ENCODE results near the gene GIMAP4.
"Not testable (repeated sequence)": the region's sequence is repeated elsewhere in the genome, so short reads cannot be mapped to it uniquely, and the experiment has no call there.

The GIMAP4 gene

GRCh38 chr7:150580638-150581394 is 13.6 kb downstream of the GIMAP4 start:
- no peak for DNase-seq (ENCODE audit: low read depth in 2 of 2)

GRCh38 chr7:150585199-150585598 is 18.0 kb downstream of the GIMAP4 start:
- DNase-seq (ENCODE audit: low read depth in 2 of 2): no peak

DNA sequence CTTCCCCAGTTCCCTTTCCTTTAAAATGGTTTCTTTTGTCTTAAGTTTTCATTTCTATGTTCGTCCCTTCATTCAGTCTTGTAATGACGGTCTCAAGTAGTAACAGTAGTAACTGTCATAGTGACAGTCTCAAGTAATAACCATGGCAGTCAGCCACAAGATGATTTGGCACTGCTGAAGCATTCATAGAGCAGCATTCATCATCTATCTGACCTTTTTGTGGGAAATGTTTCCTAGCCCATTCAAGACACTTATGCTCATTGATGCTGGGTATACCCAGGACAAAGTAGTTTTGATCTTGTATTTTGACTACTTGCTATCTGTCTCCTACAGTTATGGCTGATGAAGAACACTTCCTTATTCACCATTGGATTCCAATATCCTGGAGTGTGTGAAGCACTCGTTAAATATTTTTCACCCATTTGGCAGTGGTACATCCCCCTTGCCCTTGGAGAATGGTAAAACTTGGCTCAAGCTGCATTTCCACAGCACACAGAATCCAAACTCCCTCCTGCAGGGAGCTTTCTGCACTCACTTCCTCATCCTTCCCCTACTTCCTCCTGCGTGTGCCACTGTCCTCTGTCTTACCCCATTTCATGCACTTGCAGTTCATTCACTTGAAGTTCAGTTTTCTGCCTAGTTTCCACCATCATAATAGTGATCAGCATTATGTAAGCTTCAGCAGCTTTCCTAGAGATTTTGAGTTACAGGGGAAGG is 19.0 kb downstream of the GIMAP4 start:
- no peak for DNase-seq (ENCODE audit: low read depth in 2 of 2)

GRCh38 chr7:150586785-150587152 is 19.6 kb downstream of the GIMAP4 start:
- no peak for DNase-seq (ENCODE audit: low read depth in 2 of 2)

- DNase-seq (ENCODE audit: low read depth in 2 of 2): no peak
Observed at GRCh38 chr7:150587551-150587950, 20.4 kb downstream of the GIMAP4 start.

DNA sequence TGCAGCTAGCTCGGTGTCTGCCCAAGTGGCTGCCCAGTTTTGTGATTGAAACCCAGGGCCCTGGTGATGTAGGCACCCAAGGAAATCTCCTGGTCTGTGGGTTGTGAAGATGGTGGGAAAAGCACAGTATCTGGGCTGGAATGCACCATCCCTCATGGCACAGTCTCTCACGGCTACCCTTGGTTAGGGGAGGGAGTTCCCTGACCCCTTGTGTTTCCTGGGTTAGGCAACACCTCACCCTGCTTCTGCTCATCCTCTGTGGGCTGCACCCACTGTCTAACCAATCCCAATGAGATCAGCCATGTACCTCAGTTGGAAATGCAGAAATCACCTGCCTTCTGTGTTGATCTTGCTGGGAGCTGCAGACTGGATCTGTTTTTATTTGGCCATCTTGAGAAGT is 27.6 kb downstream of the GIMAP4 start:
- no peak for DNase-seq (ENCODE audit: low read depth in 2 of 2)

GRCh38 chr7:150595361-150595760 is 28.2 kb downstream of the GIMAP4 start:
- no peak for DNase-seq (ENCODE audit: low read depth in 2 of 2)

- DNase-seq (ENCODE audit: low read depth in 2 of 2): not testable (repeated sequence)
Observed at GRCh38 chr7:150603600-150603999, 36.4 kb downstream of the GIMAP4 start.

DNA sequence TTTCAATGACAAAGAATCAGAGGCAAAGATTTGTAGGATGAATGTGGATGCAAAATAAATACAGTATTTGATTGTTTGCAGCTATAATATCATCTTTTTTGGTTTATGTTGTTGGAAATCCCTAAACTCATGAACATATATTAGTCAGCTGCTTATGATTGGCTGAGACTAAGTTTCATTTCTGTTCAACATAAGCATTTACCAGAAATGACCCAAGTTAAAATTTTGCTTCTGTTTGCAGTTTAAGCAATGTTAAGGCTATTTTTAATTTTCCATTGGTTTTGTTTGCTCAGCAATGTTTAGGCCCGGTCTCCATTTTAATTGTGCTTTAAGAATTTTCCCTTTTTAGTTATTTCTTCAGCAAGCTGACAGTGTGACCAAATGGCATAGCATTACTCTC is 43.0 kb downstream of the GIMAP4 start:
- DNase-seq (ENCODE audit: low read depth in 2 of 2): no peak

DNA sequence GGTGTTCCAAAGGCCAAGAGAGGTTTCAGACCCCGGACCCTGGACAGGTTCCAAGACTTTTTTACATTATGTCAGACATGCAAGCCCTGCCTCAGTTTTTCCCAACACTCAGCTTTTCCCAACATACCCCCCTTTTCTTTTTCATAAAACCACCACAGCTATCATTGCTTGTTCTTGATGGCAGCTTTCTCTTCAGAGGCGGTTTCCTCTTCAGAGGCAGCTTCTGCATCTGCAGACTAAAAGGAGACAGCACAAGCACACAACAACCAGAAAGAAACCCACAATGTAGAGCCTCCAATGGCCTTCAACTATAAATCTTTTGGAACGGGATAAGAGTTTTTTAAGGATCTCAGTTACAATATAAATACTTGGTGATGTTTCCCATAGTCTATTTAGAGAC is 45.7 kb downstream of the GIMAP4 start:
- DNase-seq (ENCODE audit: low read depth in 2 of 2): no peak

GRCh38 chr7:150613880-150614279 is 46.7 kb downstream of the GIMAP4 start:
- no peak for DNase-seq (ENCODE audit: low read depth in 2 of 2)

DNA sequence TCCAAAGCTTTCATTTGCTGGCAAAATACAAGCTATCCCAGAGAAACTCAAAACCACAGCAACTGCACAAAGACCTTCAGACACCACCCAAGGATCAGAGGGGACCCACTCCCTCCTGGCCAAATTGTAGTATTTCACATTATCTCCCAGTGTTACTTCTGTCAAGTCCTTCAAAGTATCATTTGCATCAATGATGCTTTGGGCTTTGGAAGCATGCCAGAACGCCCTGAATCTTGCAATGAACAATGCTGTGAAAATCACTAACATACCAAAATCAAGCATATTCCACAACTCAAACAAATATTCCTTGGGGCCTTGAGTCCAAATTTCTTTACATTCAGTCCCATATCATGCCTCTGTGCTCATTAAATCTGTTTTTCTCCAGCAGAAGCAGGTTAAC is 47.2 kb downstream of the GIMAP4 start:
- DNase-seq (ENCODE audit: low read depth in 2 of 2): not testable (repeated sequence)

- not testable (repeated sequence) for DNase-seq (ENCODE audit: low read depth in 2 of 2)
Observed at GRCh38 chr7:150615221-150615755, 48.1 kb downstream of the GIMAP4 start.

- no peak for DNase-seq (ENCODE audit: low read depth in 2 of 2)
Observed at GRCh38 chr7:150620061-150620460, 52.9 kb downstream of the GIMAP4 start.

DNA sequence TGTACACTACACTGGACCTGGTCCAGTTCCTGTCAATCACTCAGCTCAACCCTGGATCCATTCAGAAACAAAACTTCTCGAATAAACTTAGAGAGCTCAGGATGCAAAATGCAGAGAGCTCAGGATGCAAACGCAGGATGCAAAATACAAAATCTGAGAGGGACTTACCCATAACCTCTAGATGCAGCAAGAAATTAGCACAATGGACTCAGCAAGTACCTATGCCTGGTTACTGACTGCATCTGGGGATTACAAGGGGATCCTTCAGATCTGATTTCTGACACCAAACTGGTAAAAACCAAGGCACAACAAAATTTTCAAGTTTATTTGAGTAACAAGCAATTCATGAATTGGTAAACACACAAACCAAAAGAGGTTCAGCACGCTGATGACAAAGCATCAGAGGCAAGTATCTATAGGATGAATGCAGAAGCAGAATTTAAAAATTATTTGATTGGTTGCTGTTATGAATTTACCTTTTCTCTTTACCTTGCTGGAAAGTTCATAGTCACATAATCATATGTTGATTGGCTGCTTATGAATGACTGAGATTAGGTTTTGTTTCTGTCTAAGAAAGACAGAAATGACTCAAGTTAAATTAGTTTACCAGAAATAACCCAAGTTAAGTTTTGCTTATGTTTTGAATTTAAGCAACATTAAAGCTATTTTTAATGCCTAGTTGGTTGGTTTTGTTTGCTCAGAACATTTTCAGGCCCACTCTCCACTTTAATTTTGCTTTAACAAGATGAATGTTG is 53.6 kb downstream of the GIMAP4 start:
- no peak for DNase-seq (ENCODE audit: low read depth in 2 of 2)

DNA sequence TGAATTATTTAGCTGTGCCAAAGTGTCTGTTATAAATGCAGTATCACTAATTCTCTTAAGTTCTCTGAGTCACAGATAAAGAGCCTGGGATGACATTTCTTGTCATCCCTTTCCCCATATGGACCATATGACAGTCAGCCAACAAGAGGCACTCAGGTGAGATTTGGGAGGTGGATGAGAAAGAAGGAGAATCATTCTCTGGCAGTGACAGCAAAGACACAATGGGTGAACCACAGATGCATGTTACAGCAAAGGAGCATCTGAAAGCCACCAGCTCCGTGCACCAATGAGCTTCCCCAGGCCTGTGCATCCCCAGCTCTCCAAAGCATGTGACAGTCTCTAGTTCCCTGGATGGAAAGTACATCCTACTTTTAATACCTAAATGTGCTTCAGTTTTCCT is 54.2 kb downstream of the GIMAP4 start:
- no peak for DNase-seq (ENCODE audit: low read depth in 2 of 2)

Data from stimulated activated CD4-positive, alpha-beta T cell treated with anti-CD3 and anti-CD28 coated beads, Interleukin-12 subunit alpha, Interleukin-12 subunit beta, amount 100 ng/mL, for 24 hours (primary cell).